ENCODE measurements around the gene NECAB2. TPM values are rescaled to one million over a fixed set of nuclear protein-coding genes. Genes with fewer than 3 reads are reported as not detected.

NECAB2 gene
- polyA plus RNA-seq, 1 donor (not counting 4 experiments of a cell fraction or from before 2014, with no cell fraction given) = not detected

DNA sequence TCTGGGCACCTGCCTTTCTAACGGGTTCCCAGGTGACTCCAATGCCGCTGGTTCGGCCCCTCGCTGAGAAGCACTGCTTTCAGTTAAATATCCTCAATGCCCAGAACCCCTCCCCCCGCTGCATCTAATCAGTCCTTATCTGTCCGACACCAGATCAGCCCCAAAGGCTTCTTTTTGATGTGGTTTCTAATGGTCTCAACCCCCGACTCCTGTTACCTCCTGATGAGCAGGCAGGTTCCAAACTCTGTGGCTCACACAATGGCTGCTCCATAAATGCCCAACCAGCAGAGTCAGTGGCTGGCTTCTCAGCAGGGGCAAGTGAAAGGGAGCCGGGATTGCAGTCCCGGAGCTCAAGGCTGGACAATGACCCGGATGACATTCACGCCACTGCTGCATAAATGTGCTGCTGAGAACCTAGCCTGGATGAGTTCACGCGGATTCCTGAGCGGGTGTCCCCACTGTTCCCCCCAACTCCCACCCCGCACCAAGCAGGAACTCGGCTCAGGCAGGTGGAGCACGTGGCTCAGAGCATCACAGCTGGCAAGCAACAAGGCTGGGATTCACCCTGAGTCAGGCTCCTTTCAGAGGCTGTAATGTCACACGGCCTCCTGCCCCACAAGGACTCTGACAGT is 75.6 kb downstream of the NECAB2 start:
- DNase-seq (ENCODE audit: low read depth, low spot score) = no peak
- FAIRE-seq = no peak
- no peak overlapping the region for H2AFZ ChIP-seq (ENCODE audit: control insufficient read depth, low read length)

GRCh38 chr16:84044118-84044488 is 76.1 kb downstream of the NECAB2 start:
- Histone ChIP-seq H3K27ac (ENCODE audit: control insufficient read depth, insufficient read depth, low read length) (no peak overlapping the region), H3K9me1 (ENCODE audit: control insufficient read depth, extremely low read depth, insufficient read depth, low read length) (no peaks in the 10 kb centered on the region), H3K36me3 (ENCODE audit: control insufficient read depth in 2 of 2, extremely low read depth in 1 of 2, insufficient read depth in 2 of 2, low read length in 2 of 2) (no peaks in the 10 kb centered on the region), H3K4me2 (ENCODE audit: control insufficient read depth, extremely low read depth, insufficient read depth, low read depth, low read length) (no peak overlapping the region), H3K27me3 (ENCODE audit: control insufficient read depth, extremely low read depth, insufficient read depth, low read length) (peaks cover 49% of the 10 kb centered on the region), H3K4me3 (ENCODE audit: control insufficient read depth in 2 of 3, extremely low read depth in 1 of 3, insufficient read depth in 2 of 3, low read depth in 1 of 3, low read length in 3 of 3) (no peak overlapping the region), H3K9me3 (ENCODE audit: control insufficient read depth, low read depth, low read length) (no peaks in the 10 kb centered on the region), H3K4me1 (ENCODE audit: control insufficient read depth, extremely low read depth, insufficient read depth, low read length) (no peaks in the 10 kb centered on the region), H3K79me2 (ENCODE audit: control insufficient read depth, insufficient read depth, low read length) (no peaks in the 10 kb centered on the region), H3K9ac (ENCODE audit: control insufficient read depth, extremely low read depth, insufficient read depth, low read length) (no peak overlapping the region), H2AFZ (ENCODE audit: control insufficient read depth, low read length) (no peak overlapping the region), H4K20me1 (ENCODE audit: control insufficient read depth, extremely low read depth, insufficient read depth, low read length) (no peaks in the 10 kb centered on the region)
- no peak for TF ChIP-seq EZH2 (IDR thresholded peaks at IDR 0.05; ENCODE audit: low read length)
- peak; percentile 8 to 55 (median 31) for TF ChIP-seq CTCF (optimal IDR thresholded peaks at IDR 0.05 in 1 of 3, IDR thresholded peaks at IDR 0.05 in 1 of 3, conservative IDR thresholded peaks at IDR 0.05 in 1 of 3; ENCODE audit: extremely low read depth in 1 of 3, insufficient read depth in 2 of 3, low read length in 3 of 3)
- no peak for DNase-seq (ENCODE audit: low read depth, low spot score)
- dilution Hi-C loops (cut with MboI; ENCODE audit: extremely low pct_ligation_motif_present, low sequenced_read_pairs) = no loop called here
- FAIRE-seq = no peak

More for the DNA sequence above, 75.6 kb downstream of the NECAB2 start:
- Histone ChIP-seq H3K9me3 (ENCODE audit: control insufficient read depth, low read depth, low read length) (no peaks in the 10 kb centered on the region), H3K4me2 (ENCODE audit: control insufficient read depth, extremely low read depth, insufficient read depth, low read depth, low read length) (no peak overlapping the region), H3K4me1 (ENCODE audit: control insufficient read depth, extremely low read depth, insufficient read depth, low read length) (no peaks in the 10 kb centered on the region), H3K4me3 (ENCODE audit: control insufficient read depth in 2 of 3, extremely low read depth in 1 of 3, insufficient read depth in 2 of 3, low read depth in 1 of 3, low read length in 3 of 3) (no peak overlapping the region), H3K79me2 (ENCODE audit: control insufficient read depth, insufficient read depth, low read length) (no peaks in the 10 kb centered on the region), H3K27me3 (ENCODE audit: control insufficient read depth, extremely low read depth, insufficient read depth, low read length) (peaks cover 50% of the 10 kb centered on the region), H3K9ac (ENCODE audit: control insufficient read depth, extremely low read depth, insufficient read depth, low read length) (no peak overlapping the region), H3K36me3 (ENCODE audit: control insufficient read depth in 2 of 2, extremely low read depth in 1 of 2, insufficient read depth in 2 of 2, low read length in 2 of 2) (no peaks in the 10 kb centered on the region), H4K20me1 (ENCODE audit: control insufficient read depth, extremely low read depth, insufficient read depth, low read length) (no peaks in the 10 kb centered on the region), H3K9me1 (ENCODE audit: control insufficient read depth, extremely low read depth, insufficient read depth, low read length) (no peaks in the 10 kb centered on the region), H3K27ac (ENCODE audit: control insufficient read depth, insufficient read depth, low read length) (no peak overlapping the region)
- TF ChIP-seq EZH2 (IDR thresholded peaks at IDR 0.05; ENCODE audit: low read length) (peak; percentile 52), CTCF (optimal IDR thresholded peaks at IDR 0.05 in 1 of 3, IDR thresholded peaks at IDR 0.05 in 1 of 3, conservative IDR thresholded peaks at IDR 0.05 in 1 of 3; ENCODE audit: extremely low read depth in 1 of 3, insufficient read depth in 2 of 3, low read length in 3 of 3) (no peak)
- dilution Hi-C loops (cut with MboI; ENCODE audit: extremely low pct_ligation_motif_present, low sequenced_read_pairs) = no loop called here

All from keratinocyte (primary cell).